KOPT-K1 (cell line): Measurements from ENCODE around the gene PPARG.
"Not testable (repeated sequence)": the region's sequence is repeated elsewhere in the genome, so short reads cannot be mapped to it uniquely, and the experiment has no call there.

Experiments
- H3K27ac ChIP-seq: fragments of 200-600 bp; sonication (generic); 2 replicates; pipeline ENCODE4 v1.5.1; 2016; ENCODE audit warnings: antibody characterized with exemption, mild to moderate bottlenecking, low read depth, low read length; ENCODE audit not compliant: poor library complexity, severe bottlenecking
- H3K36me3 ChIP-seq: fragments of 200-600 bp; sonication (generic); 2 replicates; pipeline ENCODE4 v1.5.1; 2017; ENCODE audit warnings: antibody characterized with exemption, mild to moderate bottlenecking, low read length, moderate library complexity; ENCODE audit not compliant: insufficient read depth
- H3K9me3 ChIP-seq: fragments of 200-600 bp; sonication (generic); 2 replicates; pipeline ENCODE4 v1.5.1; 2017; ENCODE audit warnings: antibody characterized with exemption, low read length, mild to moderate bottlenecking; ENCODE audit not compliant: insufficient read depth, poor library complexity, severe bottlenecking

Gene PPARG

GRCh38 chr3:12448404-12449202, 159.7 kb downstream of the PPARG start:
- not testable (repeated sequence) for H3K27ac ChIP-seq

GRCh38 chr3:12449889-12450682, 161.2 kb downstream of the PPARG start:
- Histone ChIP-seq H3K9me3 (no peaks in the 10 kb centered on the region), H3K27ac (no peak overlapping the region), H3K36me3 (no peaks in the 10 kb centered on the region)

More at GRCh38 chr3:12448404-12449202, 159.7 kb downstream of the PPARG start:
- H3K9me3 ChIP-seq, H3K36me3 ChIP-seq: not testable (repeated sequence)

- no peaks in the 10 kb centered on the region for H3K9me3 ChIP-seq
- no peak overlapping the region for H3K27ac ChIP-seq
- no peaks in the 10 kb centered on the region for H3K36me3 ChIP-seq
Measured at GRCh38 chr3:12451481-12451880, 162.6 kb downstream of the PPARG start.

- no peak overlapping the region for H3K27ac ChIP-seq
- no peaks in the 10 kb centered on the region for H3K36me3 ChIP-seq
- H3K9me3 ChIP-seq, result no peaks in the 10 kb centered on the region
Measured at GRCh38 chr3:12451960-12452359, 163.1 kb downstream of the PPARG start.

GRCh38 chr3:12452361-12453330, 163.8 kb downstream of the PPARG start:
- no peaks in the 10 kb centered on the region for H3K9me3 ChIP-seq
- no peaks in the 10 kb centered on the region for H3K36me3 ChIP-seq
- no peak overlapping the region for H3K27ac ChIP-seq

GRCh38 chr3:12454076-12454815, 165.4 kb downstream of the PPARG start:
- Histone ChIP-seq H3K9me3 (no peaks in the 10 kb centered on the region), H3K27ac (no peak overlapping the region), H3K36me3 (no peaks in the 10 kb centered on the region)

GRCh38 chr3:12454816-12455121, 165.9 kb downstream of the PPARG start:
- Histone ChIP-seq H3K36me3 (no peaks in the 10 kb centered on the region), H3K9me3 (no peaks in the 10 kb centered on the region), H3K27ac (no peak overlapping the region)

GRCh38 chr3:12455740-12456139, 166.9 kb downstream of the PPARG start:
- H3K27ac ChIP-seq, result no peak overlapping the region
- H3K9me3 ChIP-seq, result no peaks in the 10 kb centered on the region
- H3K36me3 ChIP-seq, result no peaks in the 10 kb centered on the region

GRCh38 chr3:12456441-12456840, 167.6 kb downstream of the PPARG start:
- H3K9me3 ChIP-seq, result no peaks in the 10 kb centered on the region
- H3K27ac ChIP-seq, result no peak overlapping the region
- H3K36me3 ChIP-seq, result no peaks in the 10 kb centered on the region

- H3K9me3 ChIP-seq, H3K36me3 ChIP-seq, H3K27ac ChIP-seq: not testable (repeated sequence)
Measured at GRCh38 chr3:12457380-12457779, 168.5 kb downstream of the PPARG start.

GRCh38 chr3:12458901-12459300, 170.0 kb downstream of the PPARG start:
- H3K36me3 ChIP-seq, result no peaks in the 10 kb centered on the region
- no peaks in the 10 kb centered on the region for H3K9me3 ChIP-seq
- H3K27ac ChIP-seq, result no peak overlapping the region

GRCh38 chr3:12460127-12460526, 171.3 kb downstream of the PPARG start:
- no peaks in the 10 kb centered on the region for H3K36me3 ChIP-seq
- no peak overlapping the region for H3K27ac ChIP-seq
- H3K9me3 ChIP-seq, result no peaks in the 10 kb centered on the region

- Histone ChIP-seq H3K9me3 (no peaks in the 10 kb centered on the region), H3K27ac (no peak overlapping the region), H3K36me3 (no peaks in the 10 kb centered on the region)
Measured at GRCh38 chr3:12461097-12461649, 172.3 kb downstream of the PPARG start.
